CD4-positive, CD25-positive, alpha-beta regulatory T cell (primary cell): Measurements from ENCODE around the gene IFNW1. TPM values are rescaled to one million over a fixed set of nuclear protein-coding genes. Genes with fewer than 3 reads are reported as not detected.
"Not testable (repeated sequence)": the region's sequence is repeated elsewhere in the genome, so short reads cannot be mapped to it uniquely, and the experiment has no call there.

Experiments used
- ATAC-seq, 2 donors: fragments of 150-1000 bp; cut with Tn5 transposase; one replicate each; pipeline ENCODE4 v1.10.0; 2021; ENCODE audit warnings: low read depth in 2 of 2, moderate number of reproducible peaks in 2 of 2, moderate library complexity in 1 of 2
- DNase-seq, 3 donors: peaks; one replicate each; pipeline versions ENCODE4 v3.0.0 to v3.0.0-alpha.2; 2012 to 2022; ENCODE audit warnings: mixed read lengths in 1 of 3
- H3K27ac ChIP-seq: one replicate; pipeline ENCODE4 v1.7.0; 2013; ENCODE audit warnings: mild to moderate bottlenecking, low read length; ENCODE audit not compliant: insufficient read depth, poor library complexity, severe bottlenecking
- H3K27me3 ChIP-seq: one replicate; pipeline ENCODE4 v1.7.0; 2013; ENCODE audit warnings: low read length; ENCODE audit not compliant: control insufficient read depth, insufficient read depth
- H3K36me3 ChIP-seq: one replicate; pipeline ENCODE4 v1.7.0; 2013; ENCODE audit warnings: mild to moderate bottlenecking, low read length, moderate library complexity; ENCODE audit not compliant: control insufficient read depth, insufficient read depth
- H3K4me1 ChIP-seq: 2 replicates; pipeline ENCODE4 v1.7.0; 2013; ENCODE audit warnings: mild to moderate bottlenecking, low read length; ENCODE audit not compliant: insufficient read depth, control insufficient read depth, poor library complexity, severe bottlenecking
- H3K4me3 ChIP-seq: one replicate; pipeline ENCODE4 v1.7.0; 2013; ENCODE audit warnings: low read depth, mild to moderate bottlenecking, low read length, moderate library complexity
- H3K9me3 ChIP-seq, 2 experiments: 1 replicate in 1 of 2; 2 replicates in 1 of 2; pipeline ENCODE4 v1.7.0; 2013; ENCODE audit warnings: low read length in 2 of 2, mild to moderate bottlenecking in 1 of 2, moderate library complexity in 1 of 2; ENCODE audit not compliant: control insufficient read depth in 2 of 2
- H3K27ac Mint-ChIP-seq, 3 donors: one replicate each; pipeline ENCODE4 v1.8.0; 2020 to 2022; ENCODE audit warnings: mild to moderate bottlenecking in 3 of 3, mixed read lengths in 3 of 3, moderate library complexity in 2 of 3
- H3K27me3 Mint-ChIP-seq: one replicate; pipeline ENCODE4 v1.8.0; 2022; ENCODE audit warnings: mild to moderate bottlenecking, mixed read lengths
- H3K36me3 Mint-ChIP-seq: one replicate; pipeline ENCODE4 v1.8.0; 2020; ENCODE audit warnings: mixed read lengths
- H3K4me1 Mint-ChIP-seq, 4 donors: one replicate each; pipeline ENCODE4 v1.8.0; 2020 to 2022; ENCODE audit warnings: mixed read lengths in 4 of 4, mild to moderate bottlenecking in 1 of 4
- H3K4me3 Mint-ChIP-seq, 4 donors: one replicate each; pipeline ENCODE4 v1.8.0; 2020 to 2022; ENCODE audit warnings: mild to moderate bottlenecking in 4 of 4, mixed read lengths in 4 of 4, moderate library complexity in 3 of 4
- H3K9me3 Mint-ChIP-seq, 7 donors: one replicate each; pipeline ENCODE4 v1.8.0; 2020 to 2022; ENCODE audit warnings: mixed read lengths in 7 of 7, mild to moderate bottlenecking in 3 of 7, moderate library complexity in 2 of 7
- polyA plus RNA-seq, 4 donors: library from polyadenylated mRNA; unstranded; fragments of 300-500 nt; fragmentation: Illumina TruSeq; gene quantifications; one replicate each; pipeline ENCODE4 v1.2.3, GENCODE V29; 2021
- total RNA-seq: library from RNA; stranded (reverse); gene quantifications from one replicate; pipeline ENCODE4 v1.2.3, GENCODE V29; 2022

IFNW1 gene
- total and polyA plus RNA-seq, 5 donors from 2014 or later = not detected

- Histone ChIP-seq H3K36me3 (no peaks in the 10 kb centered on the region), H3K9me3 (no peaks in the 10 kb centered on the region), H3K4me1 (no peaks in the 10 kb centered on the region), H3K27me3 (no peaks in the 10 kb centered on the region), H3K27ac (no peak overlapping the region), H3K4me3 (no peak overlapping the region)
- DNase-seq (no peak), ATAC-seq (no peak)
- peaks cover 0 to 6% (median under 1%) of the 10 kb centered on the region in 4 donors for H3K4me1 Mint-ChIP-seq
- peaks cover 0 to 3% (median 0%) of the 10 kb centered on the region in 7 donors for H3K9me3 Mint-ChIP-seq
- H3K27me3 Mint-ChIP-seq = peaks cover 9% of the 10 kb centered on the region
- H3K4me3 Mint-ChIP-seq = no peak overlapping the region
- H3K36me3 Mint-ChIP-seq = no peaks in the 10 kb centered on the region
- no peak overlapping the region for H3K27ac Mint-ChIP-seq
These were observed 5.9 kb downstream of the IFNW1 start for GRCh38 chr9:21135736-21136135.

- not testable (repeated sequence) for H3K9me3 ChIP-seq, ATAC-seq, H3K36me3 Mint-ChIP-seq, H3K27me3 ChIP-seq, H3K27ac Mint-ChIP-seq, H3K36me3 ChIP-seq, H3K27ac ChIP-seq, H3K4me1 Mint-ChIP-seq, H3K4me3 ChIP-seq, H3K4me3 Mint-ChIP-seq, H3K4me1 ChIP-seq
- Mint-ChIP-seq H3K27me3 (peaks cover 21% of the 10 kb centered on the region), H3K9me3 (peaks cover 0 to 11% (median 0%) of the 10 kb centered on the region in 7 donors)
- DNase-seq = peak in 1 of 3 donors; percentile 44
These were observed 13.4 kb downstream of the IFNW1 start for GRCh38 chr9:21128186-21128585.

GRCh38 chr9:21121595-21122251 lies 19.9 kb downstream of the IFNW1 start:
- no peaks in the 10 kb centered on the region for H3K36me3 ChIP-seq
- Mint-ChIP-seq H3K9me3 (no peaks in the 10 kb centered on the region), H3K27me3 (peaks cover 50% of the 10 kb centered on the region), H3K4me1 (no peaks in the 10 kb centered on the region), H3K4me3 (no peak overlapping the region), H3K27ac (no peak overlapping the region), H3K36me3 (no peaks in the 10 kb centered on the region)
- no peaks in the 10 kb centered on the region for H3K4me1 ChIP-seq
- no peak overlapping the region for H3K27ac ChIP-seq
- H3K4me3 ChIP-seq = no peak overlapping the region
- H3K27me3 ChIP-seq = peaks cover 4% of the 10 kb centered on the region
- no peak for DNase-seq
- no peak for ATAC-seq
- no peaks in the 10 kb centered on the region for H3K9me3 ChIP-seq

GRCh38 chr9:21121079-21121478 lies 20.6 kb downstream of the IFNW1 start:
- DNase-seq (no peak), ATAC-seq (no peak)
- Histone ChIP-seq H3K9me3 (no peaks in the 10 kb centered on the region), H3K27ac (no peak overlapping the region), H3K36me3 (no peaks in the 10 kb centered on the region), H3K4me1 (no peaks in the 10 kb centered on the region), H3K4me3 (no peak overlapping the region), H3K27me3 (peaks cover 4% of the 10 kb centered on the region)
- H3K9me3 Mint-ChIP-seq = no peaks in the 10 kb centered on the region
- H3K27me3 Mint-ChIP-seq = peaks cover 47% of the 10 kb centered on the region
- H3K4me1 Mint-ChIP-seq = no peaks in the 10 kb centered on the region
- H3K4me3 Mint-ChIP-seq = no peak overlapping the region
- no peaks in the 10 kb centered on the region for H3K36me3 Mint-ChIP-seq
- H3K27ac Mint-ChIP-seq = no peak overlapping the region

GRCh38 chr9:21119093-21119770 lies 22.4 kb downstream of the IFNW1 start:
- Mint-ChIP-seq H3K4me1 (no peaks in the 10 kb centered on the region), H3K36me3 (no peaks in the 10 kb centered on the region), H3K27me3 (peaks cover 43% of the 10 kb centered on the region), H3K27ac (no peak overlapping the region), H3K4me3 (no peak overlapping the region), H3K9me3 (no peaks in the 10 kb centered on the region)
- no peak for DNase-seq
- Histone ChIP-seq H3K27ac (no peak overlapping the region), H3K36me3 (no peaks in the 10 kb centered on the region), H3K27me3 (peaks cover 1% of the 10 kb centered on the region), H3K4me1 (no peaks in the 10 kb centered on the region), H3K4me3 (no peak overlapping the region), H3K9me3 (no peaks in the 10 kb centered on the region)
- no peak for ATAC-seq

GRCh38 chr9:21114311-21114710 lies 27.3 kb downstream of the IFNW1 start:
- H3K27ac ChIP-seq = no peak overlapping the region
- Mint-ChIP-seq H3K36me3 (no peaks in the 10 kb centered on the region), H3K27me3 (peaks cover 36% of the 10 kb centered on the region), H3K9me3 (peaks cover 0 to 1% (median 0%) of the 10 kb centered on the region in 7 donors), H3K4me3 (no peak overlapping the region), H3K4me1 (peaks cover 0 to 3% (median 0%) of the 10 kb centered on the region in 4 donors), H3K27ac (no peak overlapping the region)
- ATAC-seq (no peak), DNase-seq (no peak)
- H3K9me3 ChIP-seq = no peaks in the 10 kb centered on the region
- H3K4me3 ChIP-seq = no peak overlapping the region
- no peaks in the 10 kb centered on the region for H3K4me1 ChIP-seq
- H3K36me3 ChIP-seq = no peaks in the 10 kb centered on the region
- no peaks in the 10 kb centered on the region for H3K27me3 ChIP-seq

GRCh38 chr9:21110708-21111576 lies 30.7 kb downstream of the IFNW1 start:
- Histone ChIP-seq H3K36me3 (no peaks in the 10 kb centered on the region), H3K27ac (no peak overlapping the region), H3K9me3 (no peaks in the 10 kb centered on the region), H3K4me3 (no peak overlapping the region), H3K4me1 (no peaks in the 10 kb centered on the region), H3K27me3 (no peaks in the 10 kb centered on the region)
- peaks cover 0 to 3% (median 0%) of the 10 kb centered on the region in 4 donors for H3K4me1 Mint-ChIP-seq
- peaks cover 0 to 2% (median 0%) of the 10 kb centered on the region in 7 donors for H3K9me3 Mint-ChIP-seq
- ATAC-seq = peak; percentile 64 to 81
- H3K27me3 Mint-ChIP-seq = peaks cover 22% of the 10 kb centered on the region
- H3K36me3 Mint-ChIP-seq = no peaks in the 10 kb centered on the region
- DNase-seq = peak in 2 of 3 donors; percentile 63 to 79
- no peak overlapping the region for H3K27ac Mint-ChIP-seq
- no peak overlapping the region for H3K4me3 Mint-ChIP-seq
